ENCODE results near the gene SNAPC2.
"Not testable (repeated sequence)": the region's sequence is repeated elsewhere in the genome, so short reads cannot be mapped to it uniquely, and the experiment has no call there.

Gene SNAPC2

DNA sequence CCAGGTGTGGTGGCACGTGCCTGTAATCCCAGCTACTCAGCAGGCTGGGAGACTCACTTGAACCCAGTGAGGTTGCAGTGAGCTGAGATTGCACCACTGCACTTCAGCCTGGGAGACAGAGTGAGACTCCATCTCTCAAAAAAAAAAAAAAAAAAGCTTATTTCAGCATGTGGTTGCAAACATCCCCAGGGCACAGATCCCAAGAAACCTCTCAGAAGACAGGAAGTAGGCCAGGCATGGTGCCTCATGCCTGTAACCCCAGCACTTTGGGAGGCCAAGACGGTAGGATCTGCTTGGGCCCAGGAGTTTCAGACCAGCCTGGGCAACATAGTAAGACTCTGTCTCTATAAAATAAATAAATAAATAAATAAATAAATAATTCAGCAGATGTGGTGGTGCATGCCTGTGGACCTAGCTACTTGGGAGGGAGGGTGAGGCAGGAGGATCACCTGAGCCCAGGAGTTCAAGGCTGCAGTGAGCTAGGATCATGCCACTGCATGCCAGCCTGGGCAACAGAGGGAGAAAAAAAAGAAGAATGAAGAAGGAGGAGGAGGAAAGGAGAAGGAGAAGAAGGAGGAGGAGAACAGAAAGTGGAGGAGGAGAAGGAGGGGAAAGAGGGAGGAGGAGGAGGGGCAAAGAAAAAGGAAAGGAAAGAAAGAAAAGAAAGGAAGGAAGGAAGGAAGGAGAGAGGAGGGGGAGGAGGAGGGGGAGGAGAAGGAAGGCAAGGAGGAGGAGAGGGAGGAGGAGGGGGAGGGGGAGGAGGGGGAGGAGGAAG lies 36.2 kb upstream of the SNAPC2 start:
- Mint-ChIP-seq H3K9me3 (no peaks in the 10 kb centered on the region), H3K27ac (no peak overlapping the region), H3K4me3 (no peak overlapping the region), H3K27me3 (peaks cover 10% of the 10 kb centered on the region), H3K36me3 (ENCODE audit: low read depth) (no peaks in the 10 kb centered on the region), H3K4me1 (ENCODE audit: low read depth) (no peaks in the 10 kb centered on the region)

DNA sequence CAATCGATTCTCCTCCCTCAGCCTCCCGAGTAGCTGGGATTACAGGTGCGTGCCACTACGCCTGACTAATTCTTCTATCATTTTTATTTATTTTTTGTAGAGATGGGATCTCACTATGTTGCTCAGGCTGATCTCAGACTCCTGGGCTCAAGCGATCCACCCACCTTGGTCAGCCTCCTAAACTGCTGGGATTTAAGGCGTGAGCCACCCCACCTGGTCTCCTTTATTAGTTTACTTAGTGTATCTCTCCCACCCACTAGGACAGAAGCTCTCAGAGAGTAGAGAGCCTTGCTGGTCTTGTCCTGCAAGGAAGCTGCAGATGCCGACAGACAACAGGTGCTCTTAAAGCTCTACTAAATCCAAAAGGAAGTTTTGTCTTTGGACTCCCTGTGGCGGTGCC lies 34.3 kb upstream of the SNAPC2 start:
- H3K4me3 Mint-ChIP-seq, result no peak overlapping the region
- H3K36me3 Mint-ChIP-seq (ENCODE audit: low read depth), result no peaks in the 10 kb centered on the region
- H3K27ac Mint-ChIP-seq, result no peak overlapping the region
- no peaks in the 10 kb centered on the region for H3K4me1 Mint-ChIP-seq (ENCODE audit: low read depth)
- H3K27me3 Mint-ChIP-seq, result peaks cover 17% of the 10 kb centered on the region
- H3K9me3 Mint-ChIP-seq, result no peaks in the 10 kb centered on the region

DNA sequence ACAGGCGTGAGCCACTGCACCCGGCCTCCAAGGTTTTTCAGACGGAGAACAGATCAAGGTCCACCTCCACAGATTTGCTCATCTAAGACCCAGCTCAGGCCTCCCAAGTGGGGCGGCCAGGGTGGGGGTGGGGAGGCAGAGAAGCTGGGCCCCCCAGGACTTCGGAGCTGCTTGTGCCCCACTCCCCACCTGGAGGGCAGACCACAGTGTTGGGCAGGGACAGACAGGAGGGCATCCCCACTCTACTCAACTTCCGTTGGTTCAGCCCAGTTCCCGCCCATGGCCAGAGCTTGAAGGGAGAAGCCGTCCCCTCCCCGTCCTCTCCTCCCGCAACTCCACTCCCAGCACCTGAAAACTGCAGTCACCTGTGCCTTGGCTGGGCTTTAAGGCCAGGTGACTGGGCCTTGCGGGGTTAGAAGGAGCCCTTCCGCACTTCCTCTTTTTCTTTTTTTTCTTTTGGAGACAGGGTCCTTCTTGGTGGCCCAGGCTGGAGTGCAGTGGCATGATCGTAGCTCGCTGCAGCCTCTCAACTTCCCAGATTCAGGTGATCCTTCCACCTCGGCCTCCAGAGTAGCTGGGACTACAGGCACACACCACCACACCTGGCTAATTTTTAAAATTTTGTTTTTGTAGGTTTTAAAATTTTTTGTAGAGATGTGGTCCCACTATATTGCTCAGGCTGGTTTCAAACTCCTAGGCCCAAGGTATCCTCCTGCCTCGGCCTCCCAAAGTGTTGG lies 32.6 kb upstream of the SNAPC2 start:
- peaks cover 17% of the 10 kb centered on the region for H3K27me3 Mint-ChIP-seq
- no peak overlapping the region for H3K4me3 Mint-ChIP-seq
- no peaks in the 10 kb centered on the region for H3K4me1 Mint-ChIP-seq (ENCODE audit: low read depth)
- no peaks in the 10 kb centered on the region for H3K36me3 Mint-ChIP-seq (ENCODE audit: low read depth)
- H3K9me3 Mint-ChIP-seq, result no peaks in the 10 kb centered on the region
- no peak overlapping the region for H3K27ac Mint-ChIP-seq

- Mint-ChIP-seq H3K27me3 (peaks cover 17% of the 10 kb centered on the region), H3K27ac (no peak within 1 kb of the TSS), H3K4me3 (no peak within 1 kb of the TSS), H3K9me3 (no peaks in the 10 kb centered on the region), H3K4me1 (ENCODE audit: low read depth) (no peaks in the 10 kb centered on the region), H3K36me3 (ENCODE audit: low read depth) (no peaks in the 10 kb centered on the region)
Observed at GRCh38 chr19:7888145-7888825, 31.9 kb upstream of the SNAPC2 start, which contains the start of gene LRRC8E. Gene LRRC8E, plus strand, starts transcription at chr19:7888510. Its CDS starts 7,094 bp downstream, at chr19:7895604.

- H3K27me3 Mint-ChIP-seq, result peaks cover 17% of the 10 kb centered on the region
- peaks cover 4% of the 10 kb centered on the region for H3K4me1 Mint-ChIP-seq (ENCODE audit: low read depth)
- no peaks in the 10 kb centered on the region for H3K36me3 Mint-ChIP-seq (ENCODE audit: low read depth)
- H3K27ac Mint-ChIP-seq, result no peak overlapping the region
- no peak overlapping the region for H3K4me3 Mint-ChIP-seq
- no peaks in the 10 kb centered on the region for H3K9me3 Mint-ChIP-seq
Observed at GRCh38 chr19:7888826-7889217, 31.3 kb upstream of the SNAPC2 start.

- H3K27ac Mint-ChIP-seq; H3K4me1 Mint-ChIP-seq (ENCODE audit: low read depth); H3K36me3 Mint-ChIP-seq (ENCODE audit: low read depth); H3K4me3 Mint-ChIP-seq; H3K9me3 Mint-ChIP-seq: not testable (repeated sequence)
- peaks cover 15% of the 10 kb centered on the region for H3K27me3 Mint-ChIP-seq
Observed at GRCh38 chr19:7893362-7894101, 26.6 kb upstream of the SNAPC2 start.

DNA sequence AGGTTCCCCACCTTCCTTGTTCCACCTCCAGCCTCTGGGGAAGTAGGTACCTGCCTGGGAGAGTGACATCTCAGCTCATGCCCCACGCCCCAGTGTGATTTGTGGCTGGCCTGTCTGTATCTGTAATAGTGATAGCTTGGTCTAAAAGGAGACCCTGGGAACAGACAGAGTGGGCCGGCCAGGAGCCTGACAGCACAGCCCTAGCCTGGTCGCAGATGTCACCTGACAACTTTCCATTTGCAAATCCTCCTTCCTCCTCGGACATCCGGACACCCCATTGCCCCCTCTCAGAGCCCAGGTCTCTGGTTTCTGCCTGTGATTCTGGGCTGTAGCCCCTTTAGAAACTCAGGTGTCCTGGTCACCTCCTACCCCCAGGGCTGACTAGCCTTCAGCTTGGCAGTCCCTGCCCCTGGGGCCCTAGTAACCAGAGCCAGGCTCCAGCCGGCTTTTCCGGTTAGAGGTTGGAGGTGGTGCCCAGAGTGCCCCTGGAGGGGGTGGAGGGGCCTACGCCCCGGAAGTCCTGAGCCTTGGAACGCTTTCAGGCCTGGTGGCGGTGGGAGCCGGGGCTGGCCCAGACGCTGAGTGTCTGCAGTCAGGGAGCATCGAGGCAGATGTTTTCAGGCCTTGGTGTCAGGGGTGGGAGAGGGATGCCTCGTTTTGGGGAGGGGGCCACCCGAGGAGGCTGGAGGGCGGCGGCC lies 25.4 kb upstream of the SNAPC2 start:
- Mint-ChIP-seq H3K36me3 (ENCODE audit: low read depth) (no peaks in the 10 kb centered on the region), H3K4me1 (ENCODE audit: low read depth) (peaks cover 9% of the 10 kb centered on the region), H3K9me3 (no peaks in the 10 kb centered on the region), H3K27ac (no peak overlapping the region), H3K27me3 (peaks cover 7% of the 10 kb centered on the region), H3K4me3 (no peak overlapping the region)

DNA sequence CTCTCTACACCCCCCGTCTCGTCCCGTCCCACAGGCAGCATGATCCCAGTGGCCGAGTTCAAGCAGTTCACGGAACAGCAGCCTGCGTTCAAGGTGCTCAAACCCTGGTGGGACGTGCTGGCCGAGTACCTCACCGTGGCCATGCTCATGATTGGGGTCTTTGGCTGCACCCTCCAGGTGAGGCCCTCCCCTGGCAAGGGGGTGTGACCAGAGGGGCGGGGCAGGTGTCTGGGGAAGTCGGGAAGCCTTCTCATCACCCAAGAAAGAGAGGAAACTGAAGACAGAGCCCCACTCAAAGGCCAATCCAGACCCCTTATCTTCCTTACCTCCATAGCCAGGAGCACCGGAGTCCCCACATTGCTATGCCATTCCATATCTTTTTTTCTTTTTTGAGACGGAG lies 24.6 kb upstream of the SNAPC2 start:
- Mint-ChIP-seq H3K4me3 (no peak overlapping the region), H3K4me1 (ENCODE audit: low read depth) (peaks cover 9% of the 10 kb centered on the region), H3K27me3 (peaks cover 4% of the 10 kb centered on the region), H3K9me3 (no peaks in the 10 kb centered on the region), H3K36me3 (ENCODE audit: low read depth) (no peaks in the 10 kb centered on the region), H3K27ac (no peak overlapping the region)

- no peak overlapping the region for H3K4me3 Mint-ChIP-seq
- H3K9me3 Mint-ChIP-seq, result no peaks in the 10 kb centered on the region
- no peaks in the 10 kb centered on the region for H3K36me3 Mint-ChIP-seq (ENCODE audit: low read depth)
- no peak overlapping the region for H3K27ac Mint-ChIP-seq
- H3K4me1 Mint-ChIP-seq (ENCODE audit: low read depth), result peaks cover 9% of the 10 kb centered on the region
- peaks cover 4% of the 10 kb centered on the region for H3K27me3 Mint-ChIP-seq
Observed at GRCh38 chr19:7897292-7897691, 22.8 kb upstream of the SNAPC2 start.

DNA sequence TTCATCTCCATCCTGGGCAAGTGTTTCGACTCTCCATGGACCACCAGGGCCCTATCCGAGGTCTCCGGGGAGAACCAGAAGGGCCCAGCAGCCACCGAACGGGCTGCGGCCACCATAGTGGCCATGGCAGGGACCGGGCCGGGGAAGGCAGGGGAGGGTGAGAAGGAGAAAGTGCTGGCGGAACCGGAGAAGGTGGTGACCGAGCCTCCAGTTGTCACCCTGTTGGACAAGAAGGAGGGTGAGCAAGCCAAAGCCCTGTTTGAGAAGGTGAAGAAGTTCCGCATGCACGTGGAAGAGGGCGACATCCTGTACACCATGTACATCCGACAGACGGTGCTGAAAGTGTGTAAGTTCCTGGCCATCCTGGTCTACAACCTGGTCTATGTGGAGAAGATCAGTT lies 21.2 kb upstream of the SNAPC2 start:
- Mint-ChIP-seq H3K4me3 (no peak overlapping the region), H3K27me3 (peaks cover 3% of the 10 kb centered on the region), H3K4me1 (ENCODE audit: low read depth) (peaks cover 16% of the 10 kb centered on the region), H3K9me3 (no peaks in the 10 kb centered on the region), H3K27ac (no peak overlapping the region), H3K36me3 (ENCODE audit: low read depth) (no peaks in the 10 kb centered on the region)

- no peak overlapping the region for H3K4me3 Mint-ChIP-seq
- peaks cover 18% of the 10 kb centered on the region for H3K4me1 Mint-ChIP-seq (ENCODE audit: low read depth)
- H3K36me3 Mint-ChIP-seq (ENCODE audit: low read depth), result no peaks in the 10 kb centered on the region
- no peak overlapping the region for H3K27ac Mint-ChIP-seq
- no peaks in the 10 kb centered on the region for H3K9me3 Mint-ChIP-seq
- no peaks in the 10 kb centered on the region for H3K27me3 Mint-ChIP-seq
Observed at GRCh38 chr19:7899751-7900378, 20.3 kb upstream of the SNAPC2 start.

DNA sequence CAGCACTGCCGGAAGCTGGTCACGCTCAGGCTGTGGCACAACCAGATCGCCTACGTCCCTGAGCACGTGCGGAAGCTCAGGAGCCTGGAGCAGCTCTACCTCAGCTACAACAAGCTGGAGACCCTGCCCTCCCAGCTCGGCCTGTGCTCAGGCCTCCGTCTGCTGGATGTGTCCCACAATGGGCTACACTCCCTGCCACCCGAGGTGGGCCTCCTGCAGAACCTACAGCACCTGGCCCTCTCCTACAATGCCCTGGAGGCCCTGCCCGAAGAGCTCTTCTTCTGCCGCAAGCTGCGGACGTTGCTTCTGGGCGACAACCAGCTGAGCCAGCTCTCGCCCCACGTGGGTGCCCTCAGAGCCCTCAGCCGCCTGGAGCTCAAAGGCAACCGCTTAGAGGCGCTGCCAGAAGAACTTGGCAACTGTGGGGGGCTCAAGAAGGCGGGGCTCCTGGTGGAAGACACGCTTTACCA lies 19.7 kb upstream of the SNAPC2 start:
- Mint-ChIP-seq H3K4me3 (no peak overlapping the region), H3K27ac (no peak overlapping the region), H3K36me3 (ENCODE audit: low read depth) (no peaks in the 10 kb centered on the region), H3K27me3 (no peaks in the 10 kb centered on the region), H3K9me3 (no peaks in the 10 kb centered on the region), H3K4me1 (ENCODE audit: low read depth) (peaks cover 23% of the 10 kb centered on the region)

DNA sequence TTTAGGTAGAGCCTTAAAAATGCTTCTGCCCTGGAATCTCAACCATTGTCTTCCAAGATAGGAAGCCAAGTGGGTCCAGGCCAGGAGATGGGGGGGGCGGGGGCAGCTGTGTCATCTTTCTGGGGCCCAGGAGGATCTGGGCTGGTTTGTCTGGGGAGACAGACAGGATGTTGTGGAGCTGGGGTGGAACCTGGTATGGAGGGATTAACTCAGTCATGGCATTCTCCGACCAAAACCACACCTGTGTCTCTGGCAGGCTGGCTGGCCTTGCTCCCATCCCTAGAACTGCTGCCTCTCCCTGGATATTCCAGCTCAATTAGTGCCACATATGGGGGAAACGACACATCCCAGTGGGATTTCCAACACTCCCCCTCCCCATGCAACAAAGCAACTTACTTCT lies 19.2 kb upstream of the SNAPC2 start:
- no peak overlapping the region for H3K4me3 Mint-ChIP-seq
- no peaks in the 10 kb centered on the region for H3K36me3 Mint-ChIP-seq (ENCODE audit: low read depth)
- H3K27me3 Mint-ChIP-seq, result no peaks in the 10 kb centered on the region
- H3K4me1 Mint-ChIP-seq (ENCODE audit: low read depth), result peaks cover 27% of the 10 kb centered on the region
- H3K27ac Mint-ChIP-seq, result no peak overlapping the region
- H3K9me3 Mint-ChIP-seq, result no peaks in the 10 kb centered on the region

DNA sequence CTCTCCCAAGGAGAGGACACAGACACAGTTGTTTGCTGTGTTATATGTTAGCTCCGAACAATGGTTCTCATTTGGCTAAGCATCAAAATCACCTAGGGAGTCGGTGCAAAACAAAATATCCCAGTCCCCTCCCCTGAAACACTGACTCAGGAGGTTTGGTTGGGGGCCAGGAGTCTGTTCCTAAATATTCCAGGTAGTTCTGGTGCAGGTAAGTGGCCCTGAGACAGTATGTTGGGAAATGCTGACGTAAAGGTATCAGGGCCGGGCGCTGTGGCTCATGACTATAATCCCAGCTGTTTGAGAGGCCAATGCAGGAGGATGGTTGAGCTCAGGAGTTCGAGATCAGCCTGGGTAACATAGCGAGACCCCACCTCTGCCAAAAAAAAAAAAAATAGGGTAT lies 18.8 kb upstream of the SNAPC2 start:
- no peak overlapping the region for H3K4me3 Mint-ChIP-seq
- no peaks in the 10 kb centered on the region for H3K27me3 Mint-ChIP-seq
- no peaks in the 10 kb centered on the region for H3K36me3 Mint-ChIP-seq (ENCODE audit: low read depth)
- no peak overlapping the region for H3K27ac Mint-ChIP-seq
- H3K9me3 Mint-ChIP-seq, result no peaks in the 10 kb centered on the region
- peaks cover 27% of the 10 kb centered on the region for H3K4me1 Mint-ChIP-seq (ENCODE audit: low read depth)
